ENCODE data around the gene SAP30L.

DNA sequence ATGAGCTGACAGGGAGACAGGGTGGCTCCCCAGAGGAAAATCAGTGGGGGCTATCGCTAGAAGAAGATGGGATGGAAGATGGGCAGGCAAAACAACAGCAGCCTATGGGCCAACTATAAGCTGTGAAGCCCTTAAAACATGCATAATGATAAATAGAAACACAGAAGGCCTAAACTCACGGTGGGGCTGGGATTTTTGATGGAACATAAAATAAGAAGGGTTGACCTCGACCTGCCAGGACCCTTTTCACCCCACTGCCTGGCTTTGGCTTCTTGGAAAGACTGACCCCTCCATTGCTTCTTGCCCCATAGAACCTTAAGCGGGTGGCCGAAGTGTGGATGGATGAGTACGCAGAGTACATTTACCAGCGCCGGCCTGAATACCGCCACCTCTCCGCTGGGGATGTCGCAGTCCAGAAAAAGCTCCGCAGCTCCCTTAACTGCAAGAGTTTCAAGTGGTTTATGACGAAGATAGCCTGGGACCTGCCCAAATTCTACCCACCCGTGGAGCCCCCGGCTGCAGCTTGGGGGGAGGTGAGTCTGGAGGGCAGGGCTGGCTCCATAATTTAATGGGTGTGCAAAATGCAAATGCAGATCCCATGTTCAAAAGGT is 36.5 kb upstream of the SAP30L start:
- TF ChIP-seq POLR2A (IDR thresholded peaks at IDR 0.05), result no peak
- TF ChIP-seq, protein P1, sequence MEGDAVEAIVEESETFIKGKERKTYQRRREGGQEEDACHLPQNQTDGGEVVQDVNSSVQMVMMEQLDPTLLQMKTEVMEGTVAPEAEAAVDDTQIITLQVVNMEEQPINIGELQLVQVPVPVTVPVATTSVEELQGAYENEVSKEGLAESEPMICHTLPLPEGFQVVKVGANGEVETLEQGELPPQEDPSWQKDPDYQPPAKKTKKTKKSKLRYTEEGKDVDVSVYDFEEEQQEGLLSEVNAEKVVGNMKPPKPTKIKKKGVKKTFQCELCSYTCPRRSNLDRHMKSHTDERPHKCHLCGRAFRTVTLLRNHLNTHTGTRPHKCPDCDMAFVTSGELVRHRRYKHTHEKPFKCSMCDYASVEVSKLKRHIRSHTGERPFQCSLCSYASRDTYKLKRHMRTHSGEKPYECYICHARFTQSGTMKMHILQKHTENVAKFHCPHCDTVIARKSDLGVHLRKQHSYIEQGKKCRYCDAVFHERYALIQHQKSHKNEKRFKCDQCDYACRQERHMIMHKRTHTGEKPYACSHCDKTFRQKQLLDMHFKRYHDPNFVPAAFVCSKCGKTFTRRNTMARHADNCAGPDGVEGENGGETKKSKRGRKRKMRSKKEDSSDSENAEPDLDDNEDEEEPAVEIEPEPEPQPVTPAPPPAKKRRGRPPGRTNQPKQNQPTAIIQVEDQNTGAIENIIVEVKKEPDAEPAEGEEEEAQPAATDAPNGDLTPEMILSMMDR (IDR thresholded peaks at IDR 0.05 in 8 of 11, conservative IDR thresholded peaks at IDR 0.05 in 3 of 11), result no peak
- TF ChIP-seq POLR2AphosphoS5 (IDR thresholded peaks at IDR 0.05), result no peak
